Chondrocyte (in vitro differentiated cells): ENCODE measurements around the gene MRC2. TPM values are rescaled to one million over a fixed set of nuclear protein-coding genes. Genes with fewer than 3 reads are reported as not detected.
A peak's percentile ranks its signal among the peaks of the same experiment; 100 is the strongest.

ENCODE experiments used
- DNase-seq: peaks from one replicate; pipeline ENCODE4 v3.0.0; 2021; ENCODE audit warnings: mixed read lengths, low spot score
- H3K27ac Mint-ChIP-seq: one replicate; pipeline ENCODE4 v1.8.0; 2021; ENCODE audit warnings: mild to moderate bottlenecking, moderate library complexity, mixed read lengths; ENCODE audit not compliant: unreplicated experiment
- H3K27me3 Mint-ChIP-seq: 2 replicates; pipeline ENCODE4 v1.8.0; 2021; ENCODE audit warnings: low read depth, mixed read lengths
- H3K36me3 Mint-ChIP-seq: 2 replicates; pipeline ENCODE4 v1.8.0; 2021; ENCODE audit warnings: low read depth, mixed read lengths
- H3K4me1 Mint-ChIP-seq: 2 replicates; pipeline ENCODE4 v1.8.0; 2021; ENCODE audit warnings: low read depth, mild to moderate bottlenecking, mixed read lengths
- H3K4me3 Mint-ChIP-seq: one replicate; pipeline ENCODE4 v1.8.0; 2021; ENCODE audit warnings: mild to moderate bottlenecking, moderate library complexity, mixed read lengths; ENCODE audit not compliant: unreplicated experiment
- H3K9me3 Mint-ChIP-seq: 2 replicates; pipeline ENCODE4 v1.8.0; 2021; ENCODE audit warnings: low read depth, mixed read lengths
- CTCF ChIP-seq: fragments of 200-600 bp; sonication (generic); IDR thresholded peaks from 2 replicates; pipeline ENCODE4 v1.5.0; 2021; ENCODE audit warnings: antibody characterized with exemption, mild to moderate bottlenecking, moderate library complexity
- total RNA-seq: library from RNA; stranded (reverse); gene quantifications from 3 replicates; pipeline ENCODE4 v1.2.1, GENCODE V29; 2021

MRC2 gene
- total RNA-seq, 1 donor from 2014 or later: 353 TPM

GRCh38 chr17:62660629-62661118 is 33.2 kb downstream of the MRC2 start:
- H3K27ac Mint-ChIP-seq: no peak overlapping the region
- H3K9me3 Mint-ChIP-seq: peaks cover 8% of the 10 kb centered on the region
- H3K27me3 Mint-ChIP-seq: no peaks in the 10 kb centered on the region
- H3K4me1 Mint-ChIP-seq: peaks cover 35% of the 10 kb centered on the region
- H3K4me3 Mint-ChIP-seq: no peak overlapping the region
- peaks cover 16% of the 10 kb centered on the region for H3K36me3 Mint-ChIP-seq
- DNase-seq: no peak
- no peak for TF ChIP-seq CTCF

GRCh38 chr17:62661337-62661736 is 33.9 kb downstream of the MRC2 start:
- H3K27ac Mint-ChIP-seq: peak overlapping the region; percentile 65
- no peak overlapping the region for H3K4me3 Mint-ChIP-seq
- no peak for DNase-seq
- H3K27me3 Mint-ChIP-seq: no peaks in the 10 kb centered on the region
- H3K4me1 Mint-ChIP-seq: peaks cover 34% of the 10 kb centered on the region
- H3K36me3 Mint-ChIP-seq: peaks cover 17% of the 10 kb centered on the region
- TF ChIP-seq CTCF: no peak
- peaks cover 8% of the 10 kb centered on the region for H3K9me3 Mint-ChIP-seq

- no peak for DNase-seq
- H3K27me3 Mint-ChIP-seq: no peaks in the 10 kb centered on the region
- H3K4me3 Mint-ChIP-seq: no peak overlapping the region
- H3K36me3 Mint-ChIP-seq: peaks cover 20% of the 10 kb centered on the region
- peaks cover 8% of the 10 kb centered on the region for H3K9me3 Mint-ChIP-seq
- H3K4me1 Mint-ChIP-seq: peaks cover 33% of the 10 kb centered on the region
- peak overlapping the region; percentile 25 for H3K27ac Mint-ChIP-seq
- TF ChIP-seq CTCF: no peak
Measured at GRCh38 chr17:62662855-62663254, 35.4 kb downstream of the MRC2 start.

- Mint-ChIP-seq H3K4me1 (peaks cover 31% of the 10 kb centered on the region), H3K36me3 (peaks cover 20% of the 10 kb centered on the region), H3K4me3 (no peak overlapping the region), H3K27ac (no peak overlapping the region), H3K9me3 (peaks cover 8% of the 10 kb centered on the region), H3K27me3 (no peaks in the 10 kb centered on the region)
- no peak for TF ChIP-seq CTCF
- DNase-seq: no peak
Measured at GRCh38 chr17:62663304-62663703, 35.8 kb downstream of the MRC2 start.

- Mint-ChIP-seq H3K27ac (no peak overlapping the region), H3K4me1 (peaks cover 31% of the 10 kb centered on the region), H3K4me3 (no peak overlapping the region), H3K36me3 (peaks cover 24% of the 10 kb centered on the region), H3K27me3 (no peaks in the 10 kb centered on the region), H3K9me3 (peaks cover 8% of the 10 kb centered on the region)
- no peak for DNase-seq
- no peak for TF ChIP-seq CTCF
Measured at GRCh38 chr17:62664336-62665120, 37.1 kb downstream of the MRC2 start.
